ENCODE results near the gene AFG3L2.

The AFG3L2 gene

DNA sequence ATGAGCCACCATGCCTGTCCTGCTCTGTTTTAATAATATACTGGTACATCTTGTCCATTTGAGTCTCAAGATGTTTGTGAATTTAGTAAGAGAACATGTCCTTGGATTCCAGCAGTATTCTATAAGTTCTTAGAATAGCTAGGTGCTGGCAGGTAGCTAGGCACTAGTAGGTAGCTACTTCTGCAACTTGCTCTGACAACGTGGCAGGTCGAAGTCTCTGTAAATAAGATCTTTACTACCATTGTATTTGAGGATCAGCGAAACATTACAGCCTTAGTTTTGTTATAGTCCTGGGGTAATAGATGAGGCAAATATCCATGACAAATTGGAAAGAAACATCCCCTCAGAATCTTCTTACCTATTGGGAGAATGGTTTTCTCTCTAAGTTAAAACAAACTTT is 16.5 kb upstream of the AFG3L2 start:
- TF ChIP-seq, protein P1, sequence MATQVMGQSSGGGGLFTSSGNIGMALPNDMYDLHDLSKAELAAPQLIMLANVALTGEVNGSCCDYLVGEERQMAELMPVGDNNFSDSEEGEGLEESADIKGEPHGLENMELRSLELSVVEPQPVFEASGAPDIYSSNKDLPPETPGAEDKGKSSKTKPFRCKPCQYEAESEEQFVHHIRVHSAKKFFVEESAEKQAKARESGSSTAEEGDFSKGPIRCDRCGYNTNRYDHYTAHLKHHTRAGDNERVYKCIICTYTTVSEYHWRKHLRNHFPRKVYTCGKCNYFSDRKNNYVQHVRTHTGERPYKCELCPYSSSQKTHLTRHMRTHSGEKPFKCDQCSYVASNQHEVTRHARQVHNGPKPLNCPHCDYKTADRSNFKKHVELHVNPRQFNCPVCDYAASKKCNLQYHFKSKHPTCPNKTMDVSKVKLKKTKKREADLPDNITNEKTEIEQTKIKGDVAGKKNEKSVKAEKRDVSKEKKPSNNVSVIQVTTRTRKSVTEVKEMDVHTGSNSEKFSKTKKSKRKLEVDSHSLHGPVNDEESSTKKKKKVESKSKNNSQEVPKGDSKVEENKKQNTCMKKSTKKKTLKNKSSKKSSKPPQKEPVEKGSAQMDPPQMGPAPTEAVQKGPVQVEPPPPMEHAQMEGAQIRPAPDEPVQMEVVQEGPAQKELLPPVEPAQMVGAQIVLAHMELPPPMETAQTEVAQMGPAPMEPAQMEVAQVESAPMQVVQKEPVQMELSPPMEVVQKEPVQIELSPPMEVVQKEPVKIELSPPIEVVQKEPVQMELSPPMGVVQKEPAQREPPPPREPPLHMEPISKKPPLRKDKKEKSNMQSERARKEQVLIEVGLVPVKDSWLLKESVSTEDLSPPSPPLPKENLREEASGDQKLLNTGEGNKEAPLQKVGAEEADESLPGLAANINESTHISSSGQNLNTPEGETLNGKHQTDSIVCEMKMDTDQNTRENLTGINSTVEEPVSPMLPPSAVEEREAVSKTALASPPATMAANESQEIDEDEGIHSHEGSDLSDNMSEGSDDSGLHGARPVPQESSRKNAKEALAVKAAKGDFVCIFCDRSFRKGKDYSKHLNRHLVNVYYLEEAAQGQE (IDR thresholded peaks at IDR 0.05; ENCODE audit: insufficient read depth in 1 of 2, low read depth in 2 of 2, low read length in 2 of 2): no peak
- no peak for TF ChIP-seq TAF1 (IDR thresholded peaks at IDR 0.05; ENCODE audit: borderline replicate concordance, insufficient read depth, low read length)
- TF ChIP-seq POLR2AphosphoS5 (IDR thresholded peaks at IDR 0.05; ENCODE audit: low read depth, low read length): no peak
- no peak for TF ChIP-seq SIN3A (IDR thresholded peaks at IDR 0.05; ENCODE audit: borderline replicate concordance, insufficient read depth, low read length)
- TF ChIP-seq FOXP2 (optimal IDR thresholded peaks at IDR 0.05; ENCODE audit: borderline replicate concordance, extremely low read depth, extremely low read length, insufficient read depth): no peak

DNA sequence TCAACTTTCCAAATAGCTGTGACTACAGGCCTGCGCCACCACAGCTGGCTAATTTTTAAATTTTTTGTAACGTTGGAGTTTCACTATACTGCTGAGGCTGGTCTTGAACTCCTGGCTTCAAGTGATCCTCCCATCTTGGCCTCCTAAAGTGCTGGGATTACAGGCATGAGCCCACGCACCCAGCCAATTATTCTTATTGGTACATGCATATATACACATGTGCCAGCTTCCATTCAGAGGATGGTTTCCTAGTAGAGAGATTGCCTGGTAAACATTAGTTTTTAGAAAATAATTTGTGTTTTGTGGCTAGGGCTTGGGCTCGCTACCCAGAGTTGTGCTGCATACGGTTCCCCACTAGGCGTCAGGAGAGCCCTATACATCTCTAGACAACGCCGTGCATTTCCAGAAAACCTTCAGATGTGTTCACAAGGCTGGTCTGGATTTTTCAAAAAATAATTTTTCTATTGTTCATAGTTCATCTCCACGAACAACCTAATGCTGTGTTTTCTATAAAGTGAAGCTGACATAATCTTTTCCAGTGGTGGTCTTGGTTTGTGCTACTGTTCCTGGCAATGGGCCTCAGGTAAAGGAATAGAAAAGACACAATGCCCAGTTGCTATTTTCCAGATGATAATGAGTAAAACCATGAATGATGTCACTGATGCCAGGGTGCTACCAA is 14.6 kb upstream of the AFG3L2 start:
- TF ChIP-seq POLR2AphosphoS5 (IDR thresholded peaks at IDR 0.05; ENCODE audit: low read depth, low read length) (no peak), TAF1 (IDR thresholded peaks at IDR 0.05; ENCODE audit: borderline replicate concordance, insufficient read depth, low read length) (no peak), SIN3A (IDR thresholded peaks at IDR 0.05; ENCODE audit: borderline replicate concordance, insufficient read depth, low read length) (no peak), FOXP2 (optimal IDR thresholded peaks at IDR 0.05; ENCODE audit: borderline replicate concordance, extremely low read depth, extremely low read length, insufficient read depth) (no peak)
- TF ChIP-seq, protein P1 (IDR thresholded peaks at IDR 0.05; ENCODE audit: insufficient read depth in 1 of 2, low read depth in 2 of 2, low read length in 2 of 2): no peak

DNA sequence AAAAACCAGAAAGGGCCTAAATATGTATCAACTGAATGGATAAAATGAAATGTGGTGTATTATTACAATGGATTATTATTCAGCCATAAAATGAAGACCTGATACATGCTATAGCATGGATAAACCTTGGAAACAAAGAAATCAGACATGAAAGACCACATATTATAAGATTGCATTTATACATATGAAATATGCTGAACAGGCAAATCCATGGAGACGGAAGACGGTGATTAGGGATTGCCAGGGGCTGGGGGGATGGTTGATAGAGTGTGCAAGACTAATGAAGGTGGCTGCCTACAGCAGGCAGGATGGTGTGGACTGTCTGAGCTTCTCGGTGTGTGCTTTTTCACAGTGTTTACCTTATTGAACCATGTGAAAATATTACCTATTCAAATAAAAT is 11.4 kb upstream of the AFG3L2 start:
- TF ChIP-seq FOXP2 (optimal IDR thresholded peaks at IDR 0.05; ENCODE audit: borderline replicate concordance, extremely low read depth, extremely low read length, insufficient read depth) (no peak), SIN3A (IDR thresholded peaks at IDR 0.05; ENCODE audit: borderline replicate concordance, insufficient read depth, low read length) (no peak), TAF1 (IDR thresholded peaks at IDR 0.05; ENCODE audit: borderline replicate concordance, insufficient read depth, low read length) (no peak), POLR2AphosphoS5 (IDR thresholded peaks at IDR 0.05; ENCODE audit: low read depth, low read length) (no peak)
- TF ChIP-seq, protein P1 (IDR thresholded peaks at IDR 0.05; ENCODE audit: insufficient read depth in 1 of 2, low read depth in 2 of 2, low read length in 2 of 2): no peak

DNA sequence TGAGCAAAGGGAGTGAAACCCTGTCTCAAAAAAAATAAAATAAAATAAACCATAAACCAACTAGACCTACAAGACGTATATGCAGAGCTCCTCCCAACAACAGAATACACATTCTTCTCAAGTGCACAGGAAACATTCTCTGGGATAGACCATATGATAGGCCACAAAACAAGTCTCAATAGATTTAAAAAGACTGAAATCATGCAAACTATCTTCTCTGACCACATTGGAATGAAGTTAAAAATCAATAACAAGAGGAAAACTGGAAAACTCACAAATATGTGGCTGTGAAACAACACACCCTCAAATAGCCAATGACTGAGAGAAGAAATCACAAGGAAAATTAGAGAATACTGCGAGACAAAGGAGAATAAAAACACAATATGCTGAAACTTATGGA is 7.2 kb upstream of the AFG3L2 start:
- TF ChIP-seq, protein P1 (IDR thresholded peaks at IDR 0.05; ENCODE audit: insufficient read depth in 1 of 2, low read depth in 2 of 2, low read length in 2 of 2): no peak
- TF ChIP-seq SIN3A (IDR thresholded peaks at IDR 0.05; ENCODE audit: borderline replicate concordance, insufficient read depth, low read length) (no peak), TAF1 (IDR thresholded peaks at IDR 0.05; ENCODE audit: borderline replicate concordance, insufficient read depth, low read length) (no peak), FOXP2 (optimal IDR thresholded peaks at IDR 0.05; ENCODE audit: borderline replicate concordance, extremely low read depth, extremely low read length, insufficient read depth) (no peak), POLR2AphosphoS5 (IDR thresholded peaks at IDR 0.05; ENCODE audit: low read depth, low read length) (no peak)

Data from PFSK-1 (cell line).